Breast epithelium (tissue), 4 donors: ENCODE measurements around the gene LRRFIP1. TPM values are rescaled to one million over a fixed set of nuclear protein-coding genes. Genes with fewer than 3 reads are reported as not detected.

Experiments
- DNase-seq, 2 donors: peaks; one replicate each; pipeline ENCODE4 v3.0.0-alpha.2; 2019; ENCODE audit warnings: low spot score in 2 of 2
- H3K27ac ChIP-seq, 2 donors: fragments of 200-600 bp; sonication (generic) in 1 of 2; one replicate each; pipeline ENCODE4 v1.5.1; 2016 to 2019; ENCODE audit warnings: mild to moderate bottlenecking in 1 of 2
- H3K27me3 ChIP-seq, 2 donors: fragments of 200-600 bp; sonication (generic) in 1 of 2; one replicate each; pipeline versions ENCODE4 v1.5.1 to v1.6.0; 2017 to 2019; ENCODE audit warnings: control low read depth in 1 of 2, mild to moderate bottlenecking in 1 of 2
- H3K36me3 ChIP-seq: fragments of 200-600 bp; one replicate; pipeline ENCODE4 v1.5.1; 2019
- H3K4me1 ChIP-seq, 2 donors: fragments of 200-600 bp; sonication (generic); one replicate each; pipeline ENCODE4 v1.5.1; 2016 to 2019; ENCODE audit warnings: control low read depth in 1 of 2
- H3K4me3 ChIP-seq, 3 donors: fragments of 200-600 bp; sonication (generic); 1 replicate in 2 of 3; 2 replicates in 1 of 3; pipeline ENCODE4 v1.5.1; 2016 to 2019; ENCODE audit warnings: mild to moderate bottlenecking in 3 of 3, moderate library complexity in 2 of 3
- H3K9me3 ChIP-seq, 2 donors: fragments of 200-600 bp; sonication (generic) in 1 of 2; one replicate each; pipeline ENCODE4 v1.5.1; 2016 to 2019; ENCODE audit warnings: control low read depth in 1 of 2
- CTCF ChIP-seq, 3 donors: fragments of 450-650 bp; IDR thresholded peaks; one replicate each; pipeline ENCODE4 v1.5.1; 2016 to 2017; ENCODE audit warnings: antibody characterized with exemption in 3 of 3, mild to moderate bottlenecking in 3 of 3, moderate library complexity in 3 of 3
- POLR2A ChIP-seq: fragments of 450-650 bp; IDR thresholded peaks from one replicate; pipeline ENCODE4 v1.6.1; 2016; ENCODE audit warnings: antibody characterized with exemption, mild to moderate bottlenecking, moderate library complexity
- POLR2AphosphoS5 ChIP-seq, 3 donors: sonication (generic); formaldehyde crosslinking; IDR thresholded peaks; one replicate each; pipeline ENCODE4 v1.6.1; 2017; ENCODE audit warnings: antibody characterized with exemption in 3 of 3
- intact Hi-C: fragments of 100-400 bp; cut with DNase I; formaldehyde crosslinking; loops from one replicate; pipeline ENCODE4 v1.15.1; 2023; ENCODE audit warnings: low total_unique reads
- total RNA-seq, 3 donors: library from RNA; depleted of rRNA; stranded (reverse); fragments of >200 nt; gene quantifications; one replicate each; pipeline ENCODE4 v1.1.0, GENCODE V29; 2016

The LRRFIP1 gene
- total RNA-seq, 3 donors from 2014 or later: 82.6 to 136 (median 130) TPM

GRCh38 chr2:237628247-237629187 lies 1.1 kb downstream of the LRRFIP1 start:
- no peaks in the 10 kb centered on the region for H3K27me3 ChIP-seq
- no peaks in the 10 kb centered on the region for H3K9me3 ChIP-seq
- H3K4me3 ChIP-seq: peak overlapping the region; percentile 64 to 98 (median 80)
- H3K36me3 ChIP-seq: no peaks in the 10 kb centered on the region
- peak overlapping the region; percentile 77 to 88 for H3K27ac ChIP-seq
- intact Hi-C loops: no loop called here
- H3K4me1 ChIP-seq: peaks cover 4 to 8% of the 10 kb centered on the region in 2 donors
- TF ChIP-seq CTCF (IDR thresholded peaks at IDR 0.05): no peak
- TF ChIP-seq POLR2A: no peak
- no peak for TF ChIP-seq POLR2AphosphoS5 (IDR thresholded peaks at IDR 0.05)
- no peak for DNase-seq

- intact Hi-C loops: no loop called here
- Histone ChIP-seq H3K9me3 (no peaks in the 10 kb centered on the region), H3K4me1 (peaks cover 4 to 8% of the 10 kb centered on the region in 2 donors), H3K36me3 (no peaks in the 10 kb centered on the region), H3K27ac (no peak overlapping the region), H3K4me3 (no peak overlapping the region), H3K27me3 (no peaks in the 10 kb centered on the region)
- no peak for DNase-seq
- TF ChIP-seq POLR2AphosphoS5 (IDR thresholded peaks at IDR 0.05) (no peak), POLR2A (no peak), CTCF (IDR thresholded peaks at IDR 0.05) (no peak)
Measured at GRCh38 chr2:237629188-237629534, 1.8 kb downstream of the LRRFIP1 start.

- H3K9me3 ChIP-seq: peaks cover 0 to 4% of the 10 kb centered on the region in 2 donors
- peaks cover 4 to 8% of the 10 kb centered on the region in 2 donors for H3K4me1 ChIP-seq
- no peaks in the 10 kb centered on the region for H3K27me3 ChIP-seq
- TF ChIP-seq POLR2A (no peak), CTCF (IDR thresholded peaks at IDR 0.05) (no peak), POLR2AphosphoS5 (IDR thresholded peaks at IDR 0.05) (no peak)
- no peak overlapping the region for H3K27ac ChIP-seq
- intact Hi-C loops: no loop called here
- no peak for DNase-seq
- no peak overlapping the region for H3K4me3 ChIP-seq
- H3K36me3 ChIP-seq: no peaks in the 10 kb centered on the region
Measured at GRCh38 chr2:237629739-237630138, 2.4 kb downstream of the LRRFIP1 start.

- Histone ChIP-seq H3K4me3 (no peak overlapping the region), H3K4me1 (peaks cover 4 to 8% of the 10 kb centered on the region in 2 donors), H3K27ac (no peak overlapping the region)
Measured at GRCh38 chr2:237630216-237631000, 3.0 kb downstream of the LRRFIP1 start.

More at GRCh38 chr2:237630216-237631000, 3.0 kb downstream of the LRRFIP1 start:
- DNase-seq: no peak
- intact Hi-C loops: no loop called here
- peaks cover 0 to 5% of the 10 kb centered on the region in 2 donors for H3K9me3 ChIP-seq
- H3K27me3 ChIP-seq: no peaks in the 10 kb centered on the region
- no peaks in the 10 kb centered on the region for H3K36me3 ChIP-seq
- TF ChIP-seq CTCF (IDR thresholded peaks at IDR 0.05) (no peak), POLR2AphosphoS5 (IDR thresholded peaks at IDR 0.05) (no peak), POLR2A (no peak)
